Activated naive CD4-positive, alpha-beta T cell treated with anti-CD3 and anti-CD28 coated beads for 36 hours (primary cell): ENCODE measurements around the gene CRYGB. TPM values are rescaled to one million over a fixed set of nuclear protein-coding genes. Genes with fewer than 3 reads are reported as not detected.
"Not testable (repeated sequence)": the region's sequence is repeated elsewhere in the genome, so short reads cannot be mapped to it uniquely, and the experiment has no call there.

Source experiments
- CTCF ChIA-PET: fragments of 350-600 bp; sonication (Branson Sonifier 250); formaldehyde crosslinking; loops from one replicate; lab custom pipeline; 2021; ENCODE audit warnings: antibody characterized with exemption; lab: Charles Lee
- DNase-seq: peaks from one replicate; pipeline ENCODE4 v3.0.0-alpha.2; 2020
- H3K27ac Mint-ChIP-seq: one replicate; pipeline ENCODE4 v1.8.0; 2021; ENCODE audit warnings: mild to moderate bottlenecking, mixed read lengths
- H3K27me3 Mint-ChIP-seq: one replicate; pipeline ENCODE4 v1.8.0; 2021; ENCODE audit warnings: low read depth, mixed read lengths
- H3K36me3 Mint-ChIP-seq: one replicate; pipeline ENCODE4 v1.8.0; 2021; ENCODE audit warnings: low read depth, mixed read lengths
- H3K4me1 Mint-ChIP-seq: one replicate; pipeline ENCODE4 v1.8.0; 2021; ENCODE audit warnings: low read depth, mixed read lengths
- H3K4me3 Mint-ChIP-seq: one replicate; pipeline ENCODE4 v1.8.0; 2021; ENCODE audit warnings: mild to moderate bottlenecking, moderate library complexity, mixed read lengths
- H3K9me3 Mint-ChIP-seq: one replicate; pipeline ENCODE4 v1.8.0; 2021; ENCODE audit warnings: mixed read lengths
- intact Hi-C: fragments of 100-400 bp; cut with micrococcal nuclease; formaldehyde crosslinking; loops from one replicate; pipeline ENCODE4 v1.15.1; 2023
- total RNA-seq, 2 experiments: library from RNA; stranded (reverse); gene quantifications; one replicate each; pipeline ENCODE4 v1.2.3, GENCODE V29; 2021

The CRYGB gene
- total RNA-seq, 2 experiments from 2014 or later, result not detected

GRCh38 chr2:208127090-208127489 is 18.9 kb downstream of the CRYGB start:
- peaks cover 6% of the 10 kb centered on the region for H3K4me1 Mint-ChIP-seq
- no peaks in the 10 kb centered on the region for H3K36me3 Mint-ChIP-seq
- H3K27ac Mint-ChIP-seq, result no peak overlapping the region
- CTCF ChIA-PET, result no interaction called here
- DNase-seq, result no peak
- no peak overlapping the region for H3K4me3 Mint-ChIP-seq
- H3K27me3 Mint-ChIP-seq, result peaks cover 24% of the 10 kb centered on the region
- intact Hi-C loops, result no loop called here
- H3K9me3 Mint-ChIP-seq, result no peaks in the 10 kb centered on the region

DNA sequence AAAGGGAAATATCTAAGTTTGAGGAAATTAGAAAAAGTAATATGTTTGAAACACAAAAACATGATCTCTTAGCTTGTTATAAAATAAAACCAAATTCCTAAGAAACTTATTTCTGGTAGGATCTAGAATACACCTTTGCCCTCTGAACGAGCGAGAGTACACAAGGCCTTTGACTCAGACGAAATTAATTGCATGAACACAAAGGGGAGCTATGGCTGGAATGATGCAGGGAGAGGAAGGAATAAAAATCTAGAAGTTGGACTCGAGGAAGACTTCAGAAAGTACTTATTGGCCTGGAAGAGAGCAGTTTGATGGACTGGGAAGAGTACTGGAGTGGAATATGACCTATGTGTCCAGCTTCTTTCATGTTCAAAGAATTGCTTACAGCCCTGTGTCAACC is 20.7 kb downstream of the CRYGB start:
- no peak overlapping the region for H3K4me3 Mint-ChIP-seq
- intact Hi-C loops, result no loop called here
- CTCF ChIA-PET, result interaction anchor here (1.2 kb wide), 1 partner anchor 23 kb away, joined by 3 read pairs; no protein-coding TSS in a partner anchor

GRCh38 chr2:208124013-208124715 is 21.8 kb downstream of the CRYGB start, which contains the start of gene CRYGD:
TSS of gene CRYGD (minus strand) at chr2:208124524. CDS start at chr2:208124473, 51 bp downstream.
- not testable (repeated sequence) for DNase-seq

More for the DNA sequence above, 20.7 kb downstream of the CRYGB start:
- no peaks in the 10 kb centered on the region for H3K36me3 Mint-ChIP-seq
- no peak overlapping the region for H3K27ac Mint-ChIP-seq
- H3K27me3 Mint-ChIP-seq, result peaks cover 29% of the 10 kb centered on the region
- no peak for DNase-seq
- H3K4me1 Mint-ChIP-seq, result peaks cover 6% of the 10 kb centered on the region
- H3K9me3 Mint-ChIP-seq, result no peaks in the 10 kb centered on the region

GRCh38 chr2:208122248-208122647 is 23.7 kb downstream of the CRYGB start:
- Mint-ChIP-seq H3K27ac (no peak overlapping the region), H3K4me1 (peaks cover 6% of the 10 kb centered on the region), H3K4me3 (no peak overlapping the region), H3K27me3 (peaks cover 23% of the 10 kb centered on the region), H3K36me3 (no peaks in the 10 kb centered on the region), H3K9me3 (no peaks in the 10 kb centered on the region)
- DNase-seq, result no peak
- CTCF ChIA-PET, result interaction anchor here (0.9 kb wide), 1 partner anchor 53 kb away, joined by 4 read pairs; no protein-coding TSS in a partner anchor
- intact Hi-C loops, result no loop called here

More at GRCh38 chr2:208124013-208124715, 21.8 kb downstream of the CRYGB start, which contains the start of gene CRYGD:
- H3K27me3 Mint-ChIP-seq, result peaks cover 29% of the 10 kb centered on the region
- H3K27ac Mint-ChIP-seq, H3K36me3 Mint-ChIP-seq, intact Hi-C loops, H3K4me1 Mint-ChIP-seq, H3K9me3 Mint-ChIP-seq: not testable (repeated sequence)
- CTCF ChIA-PET, result interaction anchor here (1.2 kb wide), 1 partner anchor 22 kb away, joined by 3 read pairs; no protein-coding TSS in a partner anchor
- H3K4me3 Mint-ChIP-seq, result peak within 1 kb of the TSS; percentile 45

DNA sequence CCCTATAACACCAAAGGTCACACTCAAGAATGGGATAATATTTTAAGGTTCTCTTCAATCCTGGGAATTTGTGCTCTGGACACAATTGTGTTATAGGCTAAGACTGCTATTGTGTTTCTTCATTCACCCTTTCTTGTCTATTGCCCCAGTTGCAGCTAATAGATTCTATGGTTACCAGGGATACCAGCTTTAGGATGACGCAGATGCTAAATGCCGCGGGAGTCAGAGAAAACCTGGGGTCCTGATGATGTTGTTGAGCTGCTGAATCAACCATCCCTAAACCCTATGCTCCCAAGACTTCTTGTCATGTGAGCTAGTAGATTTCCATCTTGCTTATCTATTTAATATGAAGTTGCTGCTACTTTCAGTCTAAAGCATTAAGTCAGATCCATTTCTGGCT is 27.0 kb downstream of the CRYGB start:
- Mint-ChIP-seq H3K27me3 (peaks cover 9% of the 10 kb centered on the region), H3K27ac (no peak overlapping the region), H3K9me3 (no peaks in the 10 kb centered on the region), H3K4me1 (peaks cover 2% of the 10 kb centered on the region), H3K4me3 (no peak overlapping the region), H3K36me3 (no peaks in the 10 kb centered on the region)
- CTCF ChIA-PET, result interaction anchor here (0.6 kb wide), 1 partner anchor 346 kb away, joined by 5 read pairs; no protein-coding TSS in a partner anchor
- intact Hi-C loops, result no loop called here
- no peak for DNase-seq

DNA sequence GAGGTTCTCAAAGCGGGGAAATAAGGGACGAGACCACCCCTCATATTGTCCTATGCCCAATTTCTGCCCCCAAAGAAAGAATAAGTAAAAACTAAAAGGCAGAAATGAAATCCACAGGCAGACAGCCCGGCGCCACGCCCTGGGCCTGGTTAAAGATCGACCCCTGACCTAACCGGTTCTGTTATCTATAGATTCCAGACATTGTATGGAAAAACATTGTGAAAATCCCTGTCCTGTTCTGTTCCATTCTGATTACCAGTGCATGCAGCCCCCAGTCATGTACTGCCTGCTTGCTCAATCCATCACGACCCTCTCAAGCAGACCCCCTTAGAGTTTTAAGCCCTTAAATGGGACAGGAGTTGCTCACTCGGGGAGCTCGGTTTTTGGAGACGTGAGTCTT is 28.6 kb downstream of the CRYGB start:
- H3K27me3 Mint-ChIP-seq, DNase-seq, H3K9me3 Mint-ChIP-seq, H3K36me3 Mint-ChIP-seq, intact Hi-C loops, H3K4me3 Mint-ChIP-seq, H3K4me1 Mint-ChIP-seq, H3K27ac Mint-ChIP-seq: not testable (repeated sequence)
- CTCF ChIA-PET, result interaction anchor here (0.6 kb wide), 1 partner anchor 17 kb away, joined by 3 read pairs; no protein-coding TSS in a partner anchor

DNA sequence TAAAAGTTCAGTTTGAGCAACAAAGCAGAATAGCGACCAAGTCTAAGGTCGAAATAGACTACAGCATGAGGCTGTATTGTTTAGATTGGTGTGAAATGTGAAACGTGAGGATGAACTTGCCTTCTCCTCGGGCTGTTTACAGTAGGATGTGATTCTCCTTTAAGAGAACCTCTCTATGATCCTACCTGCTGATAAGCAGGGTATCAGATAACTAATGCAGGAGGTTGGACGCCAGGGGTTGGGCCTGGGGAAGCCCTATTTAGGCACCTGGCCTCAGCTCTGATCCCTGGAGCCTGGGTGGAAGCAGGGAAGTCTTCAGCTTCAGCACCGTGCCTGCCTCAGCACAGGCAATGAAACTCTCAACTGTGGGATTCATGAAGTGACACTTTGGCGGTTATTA is 33.0 kb downstream of the CRYGB start:
- H3K27ac Mint-ChIP-seq, result no peak overlapping the region
- no peak for DNase-seq
- H3K9me3 Mint-ChIP-seq, result no peaks in the 10 kb centered on the region
- no peaks in the 10 kb centered on the region for H3K4me1 Mint-ChIP-seq
- no peak overlapping the region for H3K4me3 Mint-ChIP-seq
- CTCF ChIA-PET, result no interaction called here
- no peaks in the 10 kb centered on the region for H3K36me3 Mint-ChIP-seq
- peaks cover 1% of the 10 kb centered on the region for H3K27me3 Mint-ChIP-seq
- intact Hi-C loops, result no loop called here

- intact Hi-C loops, H3K27ac Mint-ChIP-seq, CTCF ChIA-PET, DNase-seq, H3K27me3 Mint-ChIP-seq, H3K4me3 Mint-ChIP-seq, H3K9me3 Mint-ChIP-seq, H3K36me3 Mint-ChIP-seq, H3K4me1 Mint-ChIP-seq: not testable (repeated sequence)
These were observed 33.6 kb downstream of the CRYGB start for GRCh38 chr2:208112273-208112745.

- no peak overlapping the region for H3K4me3 Mint-ChIP-seq
- no peak overlapping the region for H3K27ac Mint-ChIP-seq
- H3K27me3 Mint-ChIP-seq, result no peaks in the 10 kb centered on the region
- H3K4me1 Mint-ChIP-seq, result peaks cover 8% of the 10 kb centered on the region
- CTCF ChIA-PET, result interaction anchor here (2.0 kb wide), 1 partner anchor 72 kb away, joined by 9 read pairs; no protein-coding TSS in a partner anchor
- no peaks in the 10 kb centered on the region for H3K36me3 Mint-ChIP-seq
- DNase-seq, result no peak
- H3K9me3 Mint-ChIP-seq, result no peaks in the 10 kb centered on the region
- intact Hi-C loops, result loop anchor here (2.0 kb wide), 1 partner anchor 71 kb away; no protein-coding TSS in a partner anchor
These were observed 42.3 kb downstream of the CRYGB start for GRCh38 chr2:208103616-208104015.

DNA sequence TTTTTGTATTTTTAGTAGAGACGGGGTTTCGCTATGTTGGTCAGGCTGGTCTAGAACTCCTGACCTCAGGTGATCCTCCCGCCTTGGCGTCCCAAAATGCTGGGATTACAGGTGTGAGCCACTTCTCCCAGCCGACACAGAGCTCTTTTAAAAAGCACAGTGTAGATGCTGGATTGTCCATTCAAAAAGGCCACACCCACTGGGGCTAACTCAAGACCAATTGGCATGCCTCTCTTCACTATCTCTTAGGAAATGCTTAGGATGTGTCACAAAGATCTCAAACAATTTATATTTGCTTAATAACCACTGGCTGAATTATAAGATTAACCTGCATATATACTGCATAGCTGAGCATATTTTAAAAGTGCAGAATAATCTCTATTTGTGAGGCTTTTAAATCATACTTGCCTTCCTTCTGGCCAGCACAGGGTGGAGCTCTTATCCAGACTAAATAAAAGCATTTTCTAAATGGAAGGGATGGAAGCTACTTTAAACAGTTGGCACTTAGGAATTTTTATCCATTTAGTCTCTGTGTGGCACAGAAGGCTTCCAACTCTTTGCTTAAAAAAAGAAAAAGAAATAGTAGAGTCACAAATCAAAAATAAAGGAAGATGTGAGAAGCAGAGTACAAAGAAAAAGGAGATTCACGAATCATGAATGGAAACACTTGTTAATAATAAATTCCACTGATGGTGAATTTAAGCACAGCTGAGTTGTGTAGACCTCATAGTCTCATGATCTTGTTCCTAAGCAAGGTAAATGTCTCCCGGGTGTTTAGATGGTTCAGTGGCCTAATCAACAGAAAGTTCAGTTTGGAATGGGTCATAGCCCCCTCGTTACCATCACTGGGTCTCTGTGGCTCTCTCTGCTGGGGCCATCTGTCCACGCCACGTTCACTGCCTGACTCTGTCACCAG is 44.0 kb downstream of the CRYGB start:
- no peak for DNase-seq
- no peak overlapping the region for H3K4me3 Mint-ChIP-seq
- H3K36me3 Mint-ChIP-seq, result no peaks in the 10 kb centered on the region
- H3K4me1 Mint-ChIP-seq, result peaks cover 8% of the 10 kb centered on the region
- no peaks in the 10 kb centered on the region for H3K9me3 Mint-ChIP-seq
- CTCF ChIA-PET, result interaction anchor here (0.6 to 2.0 kb wide), 6 partner anchors 8 to 291 kb away, joined by 3 to 9 read pairs (median 5); partner anchors contain the start of gene IDH1
- intact Hi-C loops, result loop anchor here (1.0 to 2.0 kb wide), 2 partner anchors 73 to 153 kb away; partner anchors contain the start of gene IDH1
- H3K27ac Mint-ChIP-seq, result no peak overlapping the region
- peaks cover 2% of the 10 kb centered on the region for H3K27me3 Mint-ChIP-seq

- H3K9me3 Mint-ChIP-seq, result no peaks in the 10 kb centered on the region
- H3K27me3 Mint-ChIP-seq, result peaks cover 2% of the 10 kb centered on the region
- no peak overlapping the region for H3K27ac Mint-ChIP-seq
- peaks cover 8% of the 10 kb centered on the region for H3K4me1 Mint-ChIP-seq
- no peaks in the 10 kb centered on the region for H3K36me3 Mint-ChIP-seq
- CTCF ChIA-PET, result no interaction called here
- no peak overlapping the region for H3K4me3 Mint-ChIP-seq
- intact Hi-C loops, result no loop called here
- DNase-seq, result no peak
These were observed 46.1 kb downstream of the CRYGB start for GRCh38 chr2:208099682-208100470.
